SIG-M5 treated with dmso at 0.1 percent for 504 hours (cell line): ENCODE data around the gene MUC5B.
"Not testable (repeated sequence)": the region's sequence is repeated elsewhere in the genome, so short reads cannot be mapped to it uniquely, and the experiment has no call there.

ENCODE experiments used
- DNase-seq: peaks from one replicate; lab custom pipeline; 2025; ENCODE audit not compliant: unreplicated experiment; lab: John Stamatoyannopoulos, UW

Gene MUC5B

GRCh38 chr11:1242751-1243150, 19.9 kb downstream of the MUC5B start:
- not testable (repeated sequence) for DNase-seq

GRCh38 chr11:1243521-1243920, 20.7 kb downstream of the MUC5B start:
- DNase-seq, result not testable (repeated sequence)

- not testable (repeated sequence) for DNase-seq
Measured at GRCh38 chr11:1244557-1244956, 21.7 kb downstream of the MUC5B start.

GRCh38 chr11:1245717-1246116, 22.9 kb downstream of the MUC5B start:
- DNase-seq, result not testable (repeated sequence)

GRCh38 chr11:1246301-1246700, 23.4 kb downstream of the MUC5B start:
- not testable (repeated sequence) for DNase-seq

- not testable (repeated sequence) for DNase-seq
Measured at GRCh38 chr11:1247026-1247425, 24.2 kb downstream of the MUC5B start.

- DNase-seq, result not testable (repeated sequence)
Measured at GRCh38 chr11:1248951-1249350, 26.1 kb downstream of the MUC5B start.

- DNase-seq, result not testable (repeated sequence)
Measured at GRCh38 chr11:1250411-1250810, 27.5 kb downstream of the MUC5B start.

- no peak for DNase-seq
Measured at GRCh38 chr11:1251236-1251770, 28.4 kb downstream of the MUC5B start.

- no peak for DNase-seq
Measured at GRCh38 chr11:1252371-1253102, 29.7 kb downstream of the MUC5B start.

- no peak for DNase-seq
Measured at GRCh38 chr11:1253103-1253485, 30.2 kb downstream of the MUC5B start.

- no peak for DNase-seq
Measured at GRCh38 chr11:1254086-1254648, 31.3 kb downstream of the MUC5B start.

- no peak for DNase-seq
Measured at GRCh38 chr11:1254733-1255132, 31.9 kb downstream of the MUC5B start.

- DNase-seq, result no peak
Measured at GRCh38 chr11:1255151-1255550, 32.3 kb downstream of the MUC5B start.

GRCh38 chr11:1256257-1257045, 33.6 kb downstream of the MUC5B start:
- DNase-seq, result no peak

GRCh38 chr11:1257366-1257765, 34.5 kb downstream of the MUC5B start:
- no peak for DNase-seq

GRCh38 chr11:1257916-1258315, 35.0 kb downstream of the MUC5B start:
- no peak for DNase-seq

GRCh38 chr11:1258401-1259075, 35.7 kb downstream of the MUC5B start:
- DNase-seq, result no peak

- no peak for DNase-seq
Measured at GRCh38 chr11:1259076-1259461, 36.2 kb downstream of the MUC5B start.

- DNase-seq, result no peak
Measured at GRCh38 chr11:1259561-1259960, 36.7 kb downstream of the MUC5B start.

GRCh38 chr11:1260023-1260501, 37.2 kb downstream of the MUC5B start:
- DNase-seq, result no peak
